PFSK-1 (cell line): ENCODE data around the gene THRB.

Experiments used
- POLR2AphosphoS5 ChIP-seq: IDR thresholded peaks from 2 replicates; pipeline ENCODE4 v1.6.1; 2012; ENCODE audit warnings: low read depth, mild to moderate bottlenecking, control low read depth, low read length, moderate library complexity
- REST ChIP-seq, 2 experiments: IDR thresholded peaks; 2 replicates each; pipeline versions ENCODE4 v1.6.1 to v1.8.0; 2011 to 2012; ENCODE audit warnings: low read depth in 2 of 2, low read length in 2 of 2, control low read depth in 1 of 2, inconsistent platforms in 1 of 2, mild to moderate bottlenecking in 1 of 2, moderate library complexity in 1 of 2; ENCODE audit not compliant: insufficient read depth in 1 of 2
- SIN3A ChIP-seq: IDR thresholded peaks from 2 replicates; pipeline ENCODE4 v1.6.1; 2012; ENCODE audit warnings: mild to moderate bottlenecking, low read length, moderate library complexity, borderline replicate concordance; ENCODE audit not compliant: insufficient read depth
- TAF1 ChIP-seq: IDR thresholded peaks from 2 replicates; pipeline ENCODE4 v1.6.1; 2012; ENCODE audit warnings: low read length, control low read depth, borderline replicate concordance; ENCODE audit not compliant: insufficient read depth

- TF ChIP-seq TAF1 (no peak), POLR2AphosphoS5 (no peak), SIN3A (no peak), REST (IDR thresholded peaks at IDR 0.05; ENCODE audit: insufficient read depth in 1 of 2, low read depth in 2 of 2, low read length in 2 of 2) (no peak)
These were observed 332.8 kb downstream of the THRB start for GRCh38 chr3:24161841-24162240.
